HEK293 (cell line): Measurements from ENCODE around the gene SH3BGR.

Source experiments
- KLF10 ChIP-seq: fragments of 450-650 bp; IDR thresholded peaks from 2 replicates; pipeline ENCODE4 v1.5.1; 2018; ENCODE audit warnings: missing biosample characterization, mild to moderate bottlenecking, missing genetic modification characterization
- TCF7L2 ChIP-seq: IDR thresholded peaks from 2 replicates; pipeline ENCODE4 v1.6.1; 2011; ENCODE audit warnings: low read depth, mild to moderate bottlenecking, inconsistent platforms, low read length, moderate library complexity, borderline replicate concordance
- YY2 ChIP-seq: fragments of 450-650 bp; formaldehyde crosslinking; IDR thresholded peaks from 2 replicates; pipeline ENCODE4 v1.5.1; 2016; ENCODE audit warnings: missing biosample characterization, missing genetic modification characterization
- ZBTB7A ChIP-seq: fragments of 450-650 bp; formaldehyde crosslinking; IDR thresholded peaks from 2 replicates; pipeline ENCODE4 v1.5.1; 2016; ENCODE audit warnings: low read depth, missing biosample characterization, missing genetic modification characterization
- ZNF114 ChIP-seq: fragments of 450-650 bp; formaldehyde crosslinking; IDR thresholded peaks from 2 replicates; pipeline ENCODE4 v1.5.0; 2017; ENCODE audit warnings: missing biosample characterization, missing genetic modification characterization
- ZNF558 ChIP-seq: fragments of 450-650 bp; formaldehyde crosslinking; IDR thresholded peaks from 2 replicates; pipeline ENCODE4 v1.5.1; 2016; ENCODE audit warnings: missing biosample characterization, missing genetic modification characterization
- TF ChIP-seq, protein P1 (sequence below): fragments of 450-650 bp; formaldehyde crosslinking; IDR thresholded peaks from 2 replicates; pipeline ENCODE4 v1.5.1; 2016; ENCODE audit warnings: missing biosample characterization, missing genetic modification characterization
- TF ChIP-seq, protein P2 (sequence below): fragments of 450-650 bp; formaldehyde crosslinking; IDR thresholded peaks from 2 replicates; pipeline ENCODE4 v1.5.1; 2016; ENCODE audit warnings: missing biosample characterization, missing genetic modification characterization
- TF ChIP-seq, protein P3 (sequence below): fragments of 450-650 bp; formaldehyde crosslinking; IDR thresholded peaks from 2 replicates; pipeline ENCODE4 v1.5.1; 2016; ENCODE audit warnings: missing biosample characterization, missing genetic modification characterization
- TF ChIP-seq, protein P4 (sequence below): fragments of 450-650 bp; formaldehyde crosslinking; IDR thresholded peaks from 2 replicates; pipeline ENCODE4 v1.5.1; 2016; ENCODE audit warnings: missing biosample characterization, missing genetic modification characterization
- TF ChIP-seq, protein P5 (sequence below): IDR thresholded peaks from 2 replicates; pipeline ENCODE4 v1.6.1; 2011; ENCODE audit warnings: mild to moderate bottlenecking, low read depth, low read length, borderline replicate concordance

DNA sequence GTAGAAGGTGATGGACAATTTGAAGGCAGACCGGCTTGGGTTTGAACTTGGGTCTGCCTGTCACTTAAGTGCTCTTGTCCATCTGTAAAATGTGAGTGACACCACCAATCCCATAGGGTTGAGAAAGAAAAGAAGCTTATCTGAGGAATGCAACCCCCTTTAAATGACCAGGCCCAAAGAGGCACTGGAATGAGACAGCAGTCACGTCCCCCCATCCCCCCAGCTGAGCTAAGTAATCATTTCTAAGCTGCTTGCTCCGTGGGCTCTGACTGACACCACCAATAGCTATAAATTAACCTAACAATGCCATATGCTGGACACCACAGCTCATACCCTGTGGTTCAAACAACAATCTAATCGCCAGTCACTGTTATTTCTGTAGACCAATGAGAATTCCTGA is 21.3 kb upstream of the SH3BGR start:
- TF ChIP-seq, protein P1, sequence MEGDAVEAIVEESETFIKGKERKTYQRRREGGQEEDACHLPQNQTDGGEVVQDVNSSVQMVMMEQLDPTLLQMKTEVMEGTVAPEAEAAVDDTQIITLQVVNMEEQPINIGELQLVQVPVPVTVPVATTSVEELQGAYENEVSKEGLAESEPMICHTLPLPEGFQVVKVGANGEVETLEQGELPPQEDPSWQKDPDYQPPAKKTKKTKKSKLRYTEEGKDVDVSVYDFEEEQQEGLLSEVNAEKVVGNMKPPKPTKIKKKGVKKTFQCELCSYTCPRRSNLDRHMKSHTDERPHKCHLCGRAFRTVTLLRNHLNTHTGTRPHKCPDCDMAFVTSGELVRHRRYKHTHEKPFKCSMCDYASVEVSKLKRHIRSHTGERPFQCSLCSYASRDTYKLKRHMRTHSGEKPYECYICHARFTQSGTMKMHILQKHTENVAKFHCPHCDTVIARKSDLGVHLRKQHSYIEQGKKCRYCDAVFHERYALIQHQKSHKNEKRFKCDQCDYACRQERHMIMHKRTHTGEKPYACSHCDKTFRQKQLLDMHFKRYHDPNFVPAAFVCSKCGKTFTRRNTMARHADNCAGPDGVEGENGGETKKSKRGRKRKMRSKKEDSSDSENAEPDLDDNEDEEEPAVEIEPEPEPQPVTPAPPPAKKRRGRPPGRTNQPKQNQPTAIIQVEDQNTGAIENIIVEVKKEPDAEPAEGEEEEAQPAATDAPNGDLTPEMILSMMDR (tag by site-specific recombination) = no peak
- no peak for TF ChIP-seq TCF7L2
- TF ChIP-seq, protein P2, sequence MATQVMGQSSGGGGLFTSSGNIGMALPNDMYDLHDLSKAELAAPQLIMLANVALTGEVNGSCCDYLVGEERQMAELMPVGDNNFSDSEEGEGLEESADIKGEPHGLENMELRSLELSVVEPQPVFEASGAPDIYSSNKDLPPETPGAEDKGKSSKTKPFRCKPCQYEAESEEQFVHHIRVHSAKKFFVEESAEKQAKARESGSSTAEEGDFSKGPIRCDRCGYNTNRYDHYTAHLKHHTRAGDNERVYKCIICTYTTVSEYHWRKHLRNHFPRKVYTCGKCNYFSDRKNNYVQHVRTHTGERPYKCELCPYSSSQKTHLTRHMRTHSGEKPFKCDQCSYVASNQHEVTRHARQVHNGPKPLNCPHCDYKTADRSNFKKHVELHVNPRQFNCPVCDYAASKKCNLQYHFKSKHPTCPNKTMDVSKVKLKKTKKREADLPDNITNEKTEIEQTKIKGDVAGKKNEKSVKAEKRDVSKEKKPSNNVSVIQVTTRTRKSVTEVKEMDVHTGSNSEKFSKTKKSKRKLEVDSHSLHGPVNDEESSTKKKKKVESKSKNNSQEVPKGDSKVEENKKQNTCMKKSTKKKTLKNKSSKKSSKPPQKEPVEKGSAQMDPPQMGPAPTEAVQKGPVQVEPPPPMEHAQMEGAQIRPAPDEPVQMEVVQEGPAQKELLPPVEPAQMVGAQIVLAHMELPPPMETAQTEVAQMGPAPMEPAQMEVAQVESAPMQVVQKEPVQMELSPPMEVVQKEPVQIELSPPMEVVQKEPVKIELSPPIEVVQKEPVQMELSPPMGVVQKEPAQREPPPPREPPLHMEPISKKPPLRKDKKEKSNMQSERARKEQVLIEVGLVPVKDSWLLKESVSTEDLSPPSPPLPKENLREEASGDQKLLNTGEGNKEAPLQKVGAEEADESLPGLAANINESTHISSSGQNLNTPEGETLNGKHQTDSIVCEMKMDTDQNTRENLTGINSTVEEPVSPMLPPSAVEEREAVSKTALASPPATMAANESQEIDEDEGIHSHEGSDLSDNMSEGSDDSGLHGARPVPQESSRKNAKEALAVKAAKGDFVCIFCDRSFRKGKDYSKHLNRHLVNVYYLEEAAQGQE (tag by site-specific recombination) = no peak
- TF ChIP-seq, protein P3, sequence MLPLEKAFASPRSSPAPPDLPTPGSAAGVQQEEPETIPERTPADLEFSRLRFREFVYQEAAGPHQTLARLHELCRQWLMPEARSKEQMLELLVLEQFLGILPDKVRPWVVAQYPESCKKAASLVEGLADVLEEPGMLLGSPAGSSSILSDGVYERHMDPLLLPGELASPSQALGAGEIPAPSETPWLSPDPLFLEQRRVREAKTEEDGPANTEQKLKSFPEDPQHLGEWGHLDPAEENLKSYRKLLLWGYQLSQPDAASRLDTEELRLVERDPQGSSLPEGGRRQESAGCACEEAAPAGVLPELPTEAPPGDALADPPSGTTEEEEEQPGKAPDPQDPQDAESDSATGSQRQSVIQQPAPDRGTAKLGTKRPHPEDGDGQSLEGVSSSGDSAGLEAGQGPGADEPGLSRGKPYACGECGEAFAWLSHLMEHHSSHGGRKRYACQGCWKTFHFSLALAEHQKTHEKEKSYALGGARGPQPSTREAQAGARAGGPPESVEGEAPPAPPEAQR (tag by site-specific recombination) = no peak
- no peak for TF ChIP-seq ZNF558 (tag by site-specific recombination)
- no peak for TF ChIP-seq YY2
- TF ChIP-seq, protein P4, sequence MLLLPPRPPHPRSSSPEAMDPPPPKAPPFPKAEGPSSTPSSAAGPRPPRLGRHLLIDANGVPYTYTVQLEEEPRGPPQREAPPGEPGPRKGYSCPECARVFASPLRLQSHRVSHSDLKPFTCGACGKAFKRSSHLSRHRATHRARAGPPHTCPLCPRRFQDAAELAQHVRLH (tag by site-specific recombination) = no peak
- TF ChIP-seq, protein P5, sequence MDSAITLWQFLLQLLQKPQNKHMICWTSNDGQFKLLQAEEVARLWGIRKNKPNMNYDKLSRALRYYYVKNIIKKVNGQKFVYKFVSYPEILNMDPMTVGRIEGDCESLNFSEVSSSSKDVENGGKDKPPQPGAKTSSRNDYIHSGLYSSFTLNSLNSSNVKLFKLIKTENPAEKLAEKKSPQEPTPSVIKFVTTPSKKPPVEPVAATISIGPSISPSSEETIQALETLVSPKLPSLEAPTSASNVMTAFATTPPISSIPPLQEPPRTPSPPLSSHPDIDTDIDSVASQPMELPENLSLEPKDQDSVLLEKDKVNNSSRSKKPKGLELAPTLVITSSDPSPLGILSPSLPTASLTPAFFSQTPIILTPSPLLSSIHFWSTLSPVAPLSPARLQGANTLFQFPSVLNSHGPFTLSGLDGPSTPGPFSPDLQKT = no peak
- TF ChIP-seq ZNF114 (tag by site-specific recombination) = no peak
- no peak for TF ChIP-seq KLF10 (tag by site-specific recombination)
- no peak for TF ChIP-seq ZBTB7A
